B cell (primary cell): ENCODE measurements around the gene FAM168B.

Source experiments
- EZH2 ChIP-seq: IDR thresholded peaks from 2 replicates; pipeline ENCODE4 v1.6.1; 2012; ENCODE audit warnings: borderline replicate concordance, low read depth, mild to moderate bottlenecking, moderate library complexity, low read length; ENCODE audit not compliant: insufficient read depth, poor library complexity, severe bottlenecking
- TF ChIP-seq, protein P1 (sequence below): fragments of 200-600 bp; IDR thresholded peaks from one replicate; pipeline ENCODE4 v1.8.0; 2022; ENCODE audit warnings: antibody characterized with exemption, mild to moderate bottlenecking

DNA sequence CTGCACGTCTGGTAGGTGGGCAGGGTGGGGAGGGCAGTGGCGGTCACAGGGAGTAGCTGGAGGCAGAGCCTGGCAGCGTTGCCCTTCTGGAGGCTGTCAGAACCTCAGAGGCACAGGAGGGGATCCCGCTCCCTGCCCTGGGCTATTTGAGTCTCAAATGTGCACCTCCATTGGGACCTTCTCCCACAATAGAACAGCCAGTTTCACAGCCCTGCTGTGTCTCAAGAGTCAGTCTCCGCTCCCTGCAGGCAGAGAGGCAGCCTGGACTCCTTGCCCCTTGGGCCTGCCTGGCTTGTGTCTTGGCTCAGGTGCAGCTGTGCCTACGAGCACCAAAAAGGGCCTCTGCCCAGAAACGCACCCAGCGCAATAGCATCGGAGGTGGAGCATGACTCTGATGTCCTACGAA lies 57.4 kb downstream of the FAM168B start:
- TF ChIP-seq, protein P1, sequence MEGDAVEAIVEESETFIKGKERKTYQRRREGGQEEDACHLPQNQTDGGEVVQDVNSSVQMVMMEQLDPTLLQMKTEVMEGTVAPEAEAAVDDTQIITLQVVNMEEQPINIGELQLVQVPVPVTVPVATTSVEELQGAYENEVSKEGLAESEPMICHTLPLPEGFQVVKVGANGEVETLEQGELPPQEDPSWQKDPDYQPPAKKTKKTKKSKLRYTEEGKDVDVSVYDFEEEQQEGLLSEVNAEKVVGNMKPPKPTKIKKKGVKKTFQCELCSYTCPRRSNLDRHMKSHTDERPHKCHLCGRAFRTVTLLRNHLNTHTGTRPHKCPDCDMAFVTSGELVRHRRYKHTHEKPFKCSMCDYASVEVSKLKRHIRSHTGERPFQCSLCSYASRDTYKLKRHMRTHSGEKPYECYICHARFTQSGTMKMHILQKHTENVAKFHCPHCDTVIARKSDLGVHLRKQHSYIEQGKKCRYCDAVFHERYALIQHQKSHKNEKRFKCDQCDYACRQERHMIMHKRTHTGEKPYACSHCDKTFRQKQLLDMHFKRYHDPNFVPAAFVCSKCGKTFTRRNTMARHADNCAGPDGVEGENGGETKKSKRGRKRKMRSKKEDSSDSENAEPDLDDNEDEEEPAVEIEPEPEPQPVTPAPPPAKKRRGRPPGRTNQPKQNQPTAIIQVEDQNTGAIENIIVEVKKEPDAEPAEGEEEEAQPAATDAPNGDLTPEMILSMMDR = no peak
- TF ChIP-seq EZH2 = no peak
